Melanocyte of skin (primary cell): ENCODE data around the gene CASTOR2. TPM values are rescaled to one million over a fixed set of nuclear protein-coding genes. Genes with fewer than 3 reads are reported as not detected.

Source experiments
- total RNA-seq, 2 donors: library from RNA; depleted of rRNA; stranded (reverse); fragments of >200 nt; gene quantifications; 2 replicates each; pipeline ENCODE4 v1.2.3, GENCODE V29; 2012

Gene CASTOR2
- total RNA-seq, result 1 to 10 TPM; 2.3 to 4.1 TPM

GRCh38 chr7:74964511-74965119, at the start of gene CASTOR2:
Gene CASTOR2, plus strand, starts transcription at chr7:74964705. Its CDS starts 281 bp downstream, at chr7:74964986.

Other genes with a start within 250 kb of the CASTOR2 start
- gene NCF1, start 190.7 kb upstream of the CASTOR2 start, total RNA-seq, result not detected
- 1 to 10 TPM; 6.7 to 6.9 TPM for gene GTF2IRD2, start 113.1 kb upstream of the CASTOR2 start, total RNA-seq
- gene RCC1L, start 109.1 kb downstream of the CASTOR2 start, total RNA-seq, result 10 to 100 TPM; 36.8 to 43.6 TPM
- 10 to 100 TPM; 11.0 to 27.2 TPM for gene GTF2IRD2B, start 127.9 kb downstream of the CASTOR2 start, total RNA-seq